Activated CD8-positive, alpha-beta memory T cell treated with anti-CD3 and anti-CD28 coated beads, Interleukin-2, amount 50 U/mL, for 1 hour (primary cell): ENCODE measurements around the gene CDCA8.

Experiments used
- DNase-seq: peaks from one replicate; pipeline ENCODE4 v3.0.0-alpha.2; 2020; ENCODE audit errors: extremely low read depth

The CDCA8 gene

DNA sequence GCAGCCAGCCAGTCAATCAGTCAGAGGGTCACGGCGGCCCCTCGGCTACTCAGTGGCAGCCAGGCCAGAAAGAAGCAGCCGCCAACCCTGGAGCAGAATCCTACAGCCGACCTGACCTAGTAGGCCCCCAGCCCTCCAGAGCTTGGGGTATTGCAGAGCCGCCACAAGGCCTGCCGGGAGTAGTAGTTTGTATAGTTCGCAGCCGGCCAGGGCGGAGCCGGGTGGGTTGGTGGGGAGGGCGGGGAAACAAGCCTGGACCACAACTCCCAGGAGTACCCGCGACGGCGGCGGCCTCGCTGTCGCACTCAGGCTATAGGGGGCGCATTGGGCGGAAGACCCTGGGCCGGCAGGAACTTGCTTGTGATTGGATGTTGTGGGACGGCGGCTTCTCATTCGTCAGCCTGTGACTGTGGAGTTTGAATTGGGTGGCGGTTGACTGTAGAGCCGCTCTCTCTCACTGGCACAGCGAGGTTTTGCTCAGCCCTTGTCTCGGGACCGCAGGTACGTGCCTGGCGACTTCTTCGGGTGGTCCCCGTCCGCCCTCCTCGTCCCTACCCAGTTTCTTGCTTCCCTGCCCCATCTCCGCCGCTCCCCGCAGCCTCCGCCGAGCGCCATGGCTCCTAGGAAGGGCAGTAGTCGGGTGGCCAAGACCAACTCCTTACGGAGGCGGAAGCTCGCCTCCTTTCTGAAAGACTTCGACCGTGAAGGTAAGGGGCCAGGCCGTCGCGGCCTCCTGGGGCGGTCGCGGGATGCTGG, at the start of gene CDCA8:
Gene CDCA8, plus strand, starts transcription at position 439 of the 756 bp plus-strand sequence. Its CDS starts 175 bp downstream, at position 614.
- DNase-seq = peak; percentile 86

DNA sequence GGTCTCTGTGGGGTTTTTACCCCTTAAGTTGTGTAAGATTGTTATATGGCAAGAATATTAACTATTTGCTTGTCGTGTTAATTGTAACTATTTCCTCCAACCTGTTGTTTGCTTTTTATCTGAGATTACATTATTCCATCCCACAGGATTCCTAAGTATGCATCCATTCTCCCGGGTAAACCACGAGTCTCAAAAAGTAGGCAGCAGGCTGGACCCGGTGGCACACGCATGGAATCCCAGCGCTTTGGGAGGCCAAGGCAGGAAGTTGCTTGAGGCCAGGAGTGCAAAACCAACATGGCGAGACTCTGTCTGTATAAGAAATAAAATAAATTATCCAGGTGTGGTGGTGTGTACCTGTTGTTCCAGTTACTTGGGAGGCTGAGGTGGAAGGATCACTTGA, 45.0 kb upstream of the CDCA8 start:
- DNase-seq = no peak

DNA sequence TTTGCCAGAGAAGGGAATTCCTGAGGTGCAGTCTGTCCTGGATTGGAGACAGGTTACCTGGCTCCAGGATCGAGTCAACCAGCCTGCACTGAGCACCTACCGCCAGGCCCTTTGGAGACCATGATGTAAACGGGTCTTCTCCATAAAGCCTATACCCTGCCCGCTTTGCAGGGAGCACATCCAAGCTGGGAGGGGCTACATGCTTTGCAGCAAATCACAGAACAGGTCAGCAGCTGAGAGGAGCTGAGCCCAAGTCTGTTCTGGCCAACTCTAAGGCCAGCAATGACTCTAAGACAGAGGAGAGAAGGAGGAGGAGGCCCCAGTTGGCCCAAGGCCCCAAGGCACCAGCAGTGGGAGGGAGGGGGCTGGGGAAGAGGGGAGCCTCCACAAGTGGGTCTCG, 42.1 kb upstream of the CDCA8 start:
- DNase-seq = no peak

DNA sequence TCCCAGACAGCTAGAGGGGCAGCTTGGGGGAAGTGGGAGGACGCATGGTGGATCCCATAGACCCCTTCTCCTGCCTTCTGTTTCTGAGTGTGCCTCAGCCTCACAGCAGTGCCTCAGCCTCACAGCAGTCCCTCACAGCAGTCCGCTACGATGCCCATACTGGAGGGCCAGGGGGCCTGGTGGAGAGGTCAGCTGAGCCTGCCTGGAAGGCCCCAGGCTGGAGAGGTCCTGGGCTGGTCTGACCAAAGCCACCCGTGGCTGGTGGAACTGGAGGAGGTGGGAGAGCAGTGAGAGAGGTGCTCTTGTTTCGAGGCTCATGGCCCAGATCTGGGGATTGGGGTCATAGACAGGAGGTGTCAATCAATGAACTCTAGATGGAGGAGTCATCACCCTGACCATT, 41.6 kb upstream of the CDCA8 start:
- no peak for DNase-seq

DNA sequence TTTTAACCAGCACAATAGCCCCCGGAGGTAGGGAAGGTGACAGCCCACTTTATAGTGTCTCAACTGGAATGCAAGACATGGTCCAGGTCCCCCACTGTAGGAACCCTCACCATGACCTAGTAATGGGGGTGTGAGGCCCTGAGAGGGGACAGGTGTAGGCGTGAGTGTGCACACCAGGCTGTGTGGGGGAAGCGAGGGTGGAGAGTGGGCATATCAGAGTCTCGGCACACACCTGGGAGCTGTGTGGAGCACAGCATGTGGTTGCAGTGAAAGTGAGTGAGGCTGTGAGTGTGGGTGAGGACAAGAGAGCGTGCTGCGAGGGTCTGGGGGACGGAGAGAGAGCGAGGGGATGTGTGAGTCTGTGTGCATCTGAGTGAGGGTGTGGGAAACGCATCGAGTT, 40.5 kb upstream of the CDCA8 start:
- DNase-seq = no peak

DNA sequence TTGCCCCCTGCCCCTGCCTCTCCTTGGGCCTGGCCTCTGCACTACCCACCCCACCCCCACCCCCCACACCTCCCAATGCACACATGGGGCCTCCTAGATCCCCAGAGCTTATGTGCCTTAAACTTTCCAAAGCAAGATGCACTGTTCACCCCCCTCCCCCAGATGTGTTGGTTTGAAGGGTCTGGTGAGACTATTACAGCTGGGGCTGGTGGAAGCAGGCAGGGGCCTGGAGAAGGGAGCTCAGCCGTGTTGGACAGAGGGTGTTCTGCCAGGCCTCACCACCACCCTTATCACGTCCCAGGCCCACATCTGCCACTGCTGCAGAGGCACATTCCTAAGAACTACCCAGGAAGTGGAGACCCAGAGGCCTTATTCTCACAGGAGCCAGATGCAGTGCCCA, 39.3 kb upstream of the CDCA8 start:
- DNase-seq = no peak

DNA sequence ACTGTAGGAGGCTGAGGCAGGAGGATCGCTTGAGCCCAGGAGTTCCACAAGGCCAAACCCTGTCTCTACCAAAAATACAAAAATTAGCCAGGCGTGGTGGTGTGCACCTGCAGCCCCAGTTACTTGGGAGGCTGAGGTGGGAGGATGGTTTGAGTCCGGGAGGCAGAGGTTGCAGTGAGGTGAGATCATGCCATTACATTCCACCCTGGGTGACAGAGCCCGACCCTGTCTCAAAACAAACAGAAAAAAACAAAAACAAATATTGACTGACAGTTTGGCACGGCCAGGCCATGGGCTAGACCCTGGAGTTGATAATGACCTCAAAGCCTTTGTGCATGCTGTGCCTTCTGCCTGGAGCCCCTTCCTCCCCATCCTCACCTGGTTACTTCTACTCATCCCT, 38.4 kb upstream of the CDCA8 start:
- no peak for DNase-seq

DNA sequence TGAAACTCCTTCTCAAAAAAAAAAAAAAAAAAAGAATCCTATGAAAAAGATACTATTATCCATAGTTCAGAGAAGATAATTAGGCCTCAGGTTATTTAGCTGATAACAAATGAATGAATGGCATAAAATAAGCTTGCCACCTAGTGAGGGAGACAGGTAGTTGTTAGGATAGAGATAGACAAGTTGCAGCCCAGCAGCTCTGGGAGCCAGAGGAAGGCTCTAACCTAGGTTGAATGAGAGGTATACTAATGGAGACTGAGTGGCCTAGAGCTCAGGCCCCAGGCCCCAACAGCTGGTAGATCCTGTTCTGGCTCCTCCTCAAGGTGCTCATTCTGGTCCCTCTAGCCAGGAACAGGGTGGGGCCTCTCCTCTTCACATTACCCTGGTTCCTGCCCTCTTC, 37.0 kb upstream of the CDCA8 start:
- DNase-seq = no peak

DNA sequence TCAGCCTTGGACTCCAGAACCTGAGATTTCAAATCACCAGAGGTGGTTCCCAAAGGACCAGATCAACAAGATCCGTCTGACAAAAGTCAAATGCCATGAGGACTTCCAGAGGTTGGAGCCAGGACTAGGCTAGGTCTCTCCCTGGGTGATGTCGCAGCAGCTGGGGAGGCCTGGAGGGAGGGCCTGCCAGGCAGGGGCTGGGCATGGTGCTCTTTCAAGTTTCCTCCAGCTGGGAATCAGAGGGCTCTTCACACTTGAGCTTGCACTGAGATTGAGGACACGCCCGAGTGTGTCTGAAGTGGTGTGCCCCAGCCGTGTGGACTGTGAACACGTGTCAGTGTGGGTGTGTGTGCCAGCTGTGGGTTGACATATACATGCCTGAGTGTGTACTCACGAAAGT, 36.3 kb upstream of the CDCA8 start:
- DNase-seq = no peak

DNA sequence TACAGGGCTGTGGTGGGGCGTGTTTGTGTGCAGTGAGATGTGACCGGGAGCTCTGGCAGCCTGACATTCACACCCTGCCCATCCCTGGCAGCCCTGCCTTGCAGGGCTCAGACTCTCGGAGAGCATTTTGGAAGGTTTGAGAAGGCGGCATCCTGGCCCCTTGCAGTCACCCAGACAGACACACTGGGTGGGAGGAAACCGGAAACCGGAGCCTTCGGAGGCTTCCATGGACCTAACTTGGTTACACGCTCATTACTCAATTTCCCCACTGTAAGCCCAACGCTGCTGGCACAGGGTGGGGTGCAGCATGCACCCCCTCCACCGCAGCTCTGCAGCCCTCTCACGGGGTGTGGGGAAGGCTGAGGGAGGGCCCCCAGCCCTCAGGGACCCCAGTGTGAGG, 35.4 kb upstream of the CDCA8 start:
- DNase-seq = no peak

DNA sequence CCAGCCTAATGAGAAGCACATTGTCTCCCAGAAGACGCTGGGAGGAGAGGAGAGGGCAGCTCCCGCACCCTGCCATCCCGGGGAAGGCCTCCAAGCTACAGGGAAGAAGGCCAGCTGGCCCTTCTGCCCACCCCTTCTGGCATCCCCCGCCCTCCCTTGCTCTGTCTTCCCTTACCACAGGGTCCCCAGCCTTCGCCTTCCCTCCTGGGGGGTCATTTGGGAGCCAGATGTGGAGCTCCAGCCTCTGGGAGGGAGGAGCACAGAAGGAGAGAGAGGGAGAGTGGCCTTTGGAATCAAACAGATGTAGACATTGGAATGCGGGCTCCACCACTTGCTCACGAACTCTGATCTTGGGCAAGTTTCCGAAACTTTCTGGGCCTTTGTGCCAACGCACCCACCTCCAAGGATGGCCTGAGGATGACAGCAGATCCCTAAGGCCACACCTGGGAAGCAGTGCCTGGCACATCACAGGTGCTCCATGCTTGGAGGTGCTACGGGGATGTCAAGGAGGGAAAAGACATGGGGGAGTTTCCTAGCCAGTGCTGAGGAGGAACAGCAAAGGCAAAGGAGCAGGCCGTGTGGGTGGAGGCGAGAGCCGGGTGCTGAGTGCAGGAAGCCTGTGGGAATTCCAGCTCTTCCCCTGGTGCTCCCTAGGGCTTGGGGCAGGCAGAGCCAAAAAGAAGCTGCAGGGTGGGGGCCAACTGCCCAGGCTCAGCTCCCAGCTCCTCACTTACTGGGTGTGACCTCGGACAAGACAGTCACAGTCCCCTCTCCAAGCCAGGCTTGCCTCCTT, 34.5 kb upstream of the CDCA8 start:
- no peak for DNase-seq

DNA sequence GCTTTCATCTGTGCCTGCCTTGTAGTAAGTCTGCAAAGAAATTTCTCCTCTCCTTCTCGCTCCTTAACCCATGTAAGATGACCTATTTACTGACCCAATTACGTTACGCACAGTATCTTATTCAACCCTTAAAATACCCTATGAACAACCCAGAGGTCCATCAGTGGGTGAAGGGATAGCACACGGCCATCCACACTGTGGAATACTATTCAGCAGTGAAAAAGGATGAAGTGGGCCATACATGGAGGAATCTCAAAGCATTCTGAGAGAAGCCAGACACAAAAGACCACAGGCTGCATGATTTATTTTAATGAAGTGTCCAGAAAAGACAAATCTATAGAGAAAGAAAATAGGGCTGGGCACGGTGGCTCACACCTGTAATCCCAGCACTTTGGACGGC, 33.8 kb upstream of the CDCA8 start:
- no peak for DNase-seq

DNA sequence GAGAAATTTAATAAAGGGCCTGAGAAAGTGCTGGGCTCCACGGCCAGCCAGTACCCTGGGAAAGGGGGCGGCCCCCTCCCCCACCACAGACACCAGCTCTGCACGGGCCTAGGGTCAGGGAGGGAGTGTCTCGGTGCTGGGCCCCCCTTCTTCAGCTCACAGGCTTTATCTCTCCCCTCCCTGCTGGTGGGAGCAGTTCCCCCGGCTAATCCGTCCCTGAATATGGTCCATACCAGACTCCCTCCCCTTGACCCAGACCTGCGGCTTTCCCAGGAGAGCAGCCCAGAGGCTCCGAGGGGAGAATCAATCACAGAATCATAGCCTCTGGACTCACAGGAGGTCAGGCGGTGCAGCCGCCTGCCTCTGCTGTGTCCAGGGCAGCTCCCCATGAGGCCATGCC, 31.7 kb upstream of the CDCA8 start:
- no peak for DNase-seq

DNA sequence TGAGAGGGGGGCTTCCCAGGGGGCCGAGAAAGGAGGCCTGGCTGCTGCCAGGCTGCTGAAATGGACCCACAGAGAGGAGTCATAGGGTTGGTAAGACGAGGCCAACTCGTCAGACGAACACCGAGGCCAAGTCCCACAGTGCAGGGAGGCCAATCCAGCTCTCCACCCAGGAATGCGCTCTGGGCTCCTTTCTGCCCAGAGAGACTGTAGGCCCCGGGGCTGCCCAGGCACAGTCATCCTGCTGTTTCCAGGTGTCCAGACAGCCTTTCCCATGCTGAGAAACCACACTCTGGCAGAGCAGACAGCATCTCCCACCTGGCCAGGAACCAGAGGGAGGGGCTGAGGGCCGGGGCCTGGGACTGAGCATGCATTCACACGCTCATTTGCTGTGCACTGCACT, 30.9 kb upstream of the CDCA8 start:
- no peak for DNase-seq

DNA sequence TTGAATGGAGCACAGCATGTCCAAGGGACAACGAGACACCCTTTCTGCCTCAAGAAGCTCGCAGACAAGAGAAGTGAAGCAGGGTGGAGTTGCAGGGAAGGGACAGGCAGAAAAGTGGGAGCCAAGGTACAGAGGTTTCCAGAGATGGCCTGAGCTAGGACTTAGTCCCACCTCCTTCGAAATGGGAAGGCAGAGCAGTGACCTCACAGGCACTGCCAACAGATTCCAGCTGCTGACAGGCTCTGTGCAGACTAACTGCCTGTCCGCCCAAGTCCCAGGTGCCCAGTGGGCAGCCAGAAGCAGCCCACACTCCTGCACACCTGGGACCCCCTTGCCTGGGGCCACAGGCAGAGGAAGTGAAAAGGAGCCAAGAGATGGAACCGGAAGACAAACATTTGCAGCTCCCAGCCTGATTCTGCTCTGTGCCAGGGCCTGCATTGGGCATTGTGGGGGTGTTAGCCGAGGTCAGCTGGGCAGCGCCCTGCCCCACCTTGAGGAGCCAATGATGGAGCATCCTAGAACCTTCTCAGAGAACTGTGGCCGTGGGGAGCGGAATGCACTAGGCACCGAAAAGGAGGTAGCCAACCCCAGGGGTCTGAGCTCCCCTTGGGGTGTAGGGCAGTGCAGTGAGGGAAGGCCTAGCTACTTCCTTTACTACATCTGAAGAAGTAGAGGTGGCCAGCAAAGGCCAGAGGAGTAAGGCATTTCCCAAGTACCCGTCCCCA, 30.1 kb upstream of the CDCA8 start:
- DNase-seq = no peak

DNA sequence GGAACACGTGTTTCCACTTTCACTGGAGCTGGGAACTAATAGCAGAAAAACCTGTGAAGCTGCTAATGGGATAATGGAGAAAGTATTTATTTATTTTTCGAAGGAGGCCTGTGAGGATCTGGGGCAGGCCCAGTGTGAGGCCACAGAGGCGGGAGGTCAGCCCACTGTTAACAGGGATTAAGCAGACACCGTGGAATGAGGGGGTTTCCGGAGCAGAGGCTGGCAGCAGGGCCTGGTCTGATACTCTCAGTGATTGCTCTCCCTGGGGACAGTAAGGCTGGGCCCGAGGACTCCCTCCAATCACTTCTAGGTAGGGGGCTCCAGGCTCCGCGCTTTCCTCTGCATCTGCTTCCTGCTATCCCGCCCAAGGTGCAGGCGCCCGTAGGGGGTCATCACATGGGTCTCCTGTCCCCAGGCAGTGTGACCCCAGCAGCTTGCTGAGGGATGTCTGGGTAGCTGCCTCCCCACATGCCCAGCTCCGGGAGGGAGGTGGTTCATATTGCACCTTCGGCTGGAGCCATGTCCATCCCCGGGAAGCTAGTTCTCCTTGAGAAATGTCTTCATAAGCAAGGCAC, 28.8 kb upstream of the CDCA8 start:
- DNase-seq = no peak

DNA sequence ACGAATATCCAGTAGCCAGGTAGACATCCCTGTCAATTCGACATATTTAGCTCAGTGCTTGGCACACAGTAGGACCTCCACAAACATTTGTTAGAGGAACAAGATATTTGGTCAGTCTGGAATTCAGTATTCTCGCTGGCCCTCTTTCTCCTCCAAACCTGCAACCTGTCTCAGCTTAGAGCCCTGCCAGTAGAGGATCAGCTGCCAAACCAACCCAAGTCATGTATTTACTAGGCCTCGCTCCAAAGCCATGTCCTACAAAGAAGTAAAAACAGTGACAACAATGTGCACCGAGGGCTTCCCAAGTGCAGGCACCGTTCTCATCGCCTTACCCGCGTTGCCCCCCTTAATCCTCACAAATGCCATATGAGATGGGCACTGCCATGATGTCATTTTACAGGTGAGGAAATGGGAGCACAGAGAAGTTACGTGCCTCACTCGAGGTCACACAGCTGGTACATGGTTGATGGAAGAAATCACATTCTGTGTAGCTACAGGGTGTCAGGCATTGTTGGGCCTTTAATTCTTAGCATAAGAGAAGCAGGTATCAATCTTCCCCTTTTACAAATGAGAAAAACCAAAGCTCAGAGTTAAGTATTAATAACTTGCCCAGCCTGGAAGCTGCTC, 26.0 kb upstream of the CDCA8 start:
- no peak for DNase-seq

DNA sequence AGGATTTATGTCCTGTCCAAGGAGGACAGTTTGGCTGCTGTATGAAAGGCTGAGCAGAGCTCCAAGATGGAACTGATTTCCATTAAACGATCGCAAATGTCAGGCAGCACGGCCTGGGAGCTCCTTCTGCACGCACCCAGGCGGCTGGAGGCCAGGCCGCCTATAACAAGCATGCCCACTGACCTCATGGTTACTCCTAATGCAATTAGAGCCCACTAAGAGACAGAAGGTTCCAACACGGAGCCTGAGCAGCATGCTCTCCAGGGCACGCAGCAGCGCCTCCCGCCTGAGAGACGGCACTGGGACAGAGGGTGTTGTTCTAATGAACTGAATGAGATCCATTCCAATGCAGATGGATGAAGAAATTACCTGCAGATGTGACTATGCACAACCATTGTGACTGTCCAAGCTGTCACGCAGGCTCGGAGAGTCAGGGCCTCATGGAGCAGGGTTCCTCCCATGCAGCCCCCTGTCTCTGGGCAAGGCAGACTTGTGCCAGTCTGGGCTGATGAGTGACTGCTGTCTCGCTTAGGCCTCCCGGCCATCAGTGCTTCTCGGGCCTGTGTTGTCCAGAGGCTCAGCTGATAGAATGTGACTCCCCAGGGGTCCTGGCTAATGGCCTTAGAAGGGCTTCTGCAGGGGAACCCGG, 25.2 kb upstream of the CDCA8 start:
- no peak for DNase-seq

DNA sequence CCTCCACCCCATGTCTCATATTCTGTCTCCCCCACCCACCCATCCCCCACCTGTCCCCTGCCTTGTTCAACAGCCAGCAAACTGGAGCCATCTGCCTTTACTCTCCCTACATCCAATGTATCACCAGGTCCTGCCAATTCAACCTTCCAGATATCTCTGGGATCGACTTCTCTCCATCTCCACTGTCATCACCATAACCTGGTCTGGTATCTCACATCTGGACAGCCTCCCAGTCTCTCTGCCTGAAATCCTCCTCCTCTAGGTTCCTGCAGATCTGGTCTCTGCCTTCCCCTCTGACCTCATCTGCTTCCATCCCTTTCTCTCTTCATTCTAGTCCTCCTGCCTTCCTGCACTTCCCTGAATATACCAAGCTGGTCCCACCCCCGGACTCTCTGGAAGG, 22.2 kb upstream of the CDCA8 start:
- no peak for DNase-seq

DNA sequence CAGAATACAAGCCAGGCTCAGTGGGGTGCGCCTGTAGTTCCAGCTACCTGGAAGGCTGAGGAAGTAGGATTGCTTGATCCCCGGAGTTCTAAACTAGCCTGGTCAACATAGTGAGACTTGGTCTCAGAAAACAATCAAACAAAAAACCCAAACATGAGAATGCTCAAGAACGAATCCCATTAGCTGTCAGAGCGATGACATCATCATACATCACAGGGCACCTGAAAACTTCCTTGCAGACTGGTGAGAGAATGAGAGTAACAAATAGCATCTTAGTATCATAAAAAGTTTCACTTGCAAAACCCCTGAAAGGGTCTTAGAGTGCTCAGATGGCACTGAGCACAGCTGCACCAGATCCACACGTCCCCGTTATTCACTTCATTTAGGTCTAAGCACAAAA, 21.1 kb upstream of the CDCA8 start:
- DNase-seq = no peak

DNA sequence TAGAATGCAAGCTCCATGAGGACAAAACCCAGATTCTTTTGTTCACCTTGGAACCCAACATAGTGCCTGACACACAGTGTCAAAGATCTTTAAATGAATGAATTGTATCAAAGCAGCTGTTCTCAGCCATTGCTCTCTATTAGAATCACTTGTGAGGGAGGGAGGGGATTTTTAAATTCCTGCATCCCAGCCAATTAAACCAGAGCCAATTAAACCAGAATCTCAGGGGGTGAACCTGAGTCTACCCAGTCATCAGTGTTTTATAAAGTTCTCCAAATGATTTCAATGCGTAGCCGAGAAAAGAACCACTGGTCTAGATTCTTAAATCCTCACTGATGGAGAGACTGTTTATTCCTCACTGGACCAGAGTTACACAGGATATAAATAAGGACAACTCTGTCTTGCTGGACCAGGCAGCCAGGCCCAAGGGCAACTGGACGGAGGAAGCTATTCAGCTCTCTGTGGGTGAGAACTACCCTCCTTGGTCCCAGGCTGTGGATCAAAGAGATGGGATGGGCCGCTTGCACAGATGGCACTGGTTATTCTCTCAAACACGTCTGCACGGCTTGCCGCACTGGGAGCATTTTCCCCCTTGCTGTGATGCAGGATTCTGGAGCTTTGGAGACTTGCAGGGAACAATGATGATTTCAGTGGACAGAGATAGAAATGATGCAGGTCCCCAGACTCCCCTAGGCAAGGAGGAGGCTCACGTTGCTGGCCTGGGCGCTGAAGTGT, 20.0 kb upstream of the CDCA8 start:
- no peak for DNase-seq
